Measurements from ENCODE around the gene DNAJC27.

- TF ChIP-seq CTCF (conservative IDR thresholded peaks at IDR 0.05; ENCODE audit: low read depth, low read length) (no peak), EZH2 (IDR thresholded peaks at IDR 0.05; ENCODE audit: low read length, unreplicated experiment) (no peak), EZH2phosphoT487 (IDR thresholded peaks at IDR 0.05; ENCODE audit: borderline replicate concordance, low read length) (no peak)
Measured at GRCh38 chr2:24925815-24926214, 45.9 kb downstream of the DNAJC27 start.

Measured in PC-3 (cell line).